ENCODE measurements around the gene OR51G2.
"Not testable (repeated sequence)": the region's sequence is repeated elsewhere in the genome, so short reads cannot be mapped to it uniquely, and the experiment has no call there.

Gene OR51G2, protein sequence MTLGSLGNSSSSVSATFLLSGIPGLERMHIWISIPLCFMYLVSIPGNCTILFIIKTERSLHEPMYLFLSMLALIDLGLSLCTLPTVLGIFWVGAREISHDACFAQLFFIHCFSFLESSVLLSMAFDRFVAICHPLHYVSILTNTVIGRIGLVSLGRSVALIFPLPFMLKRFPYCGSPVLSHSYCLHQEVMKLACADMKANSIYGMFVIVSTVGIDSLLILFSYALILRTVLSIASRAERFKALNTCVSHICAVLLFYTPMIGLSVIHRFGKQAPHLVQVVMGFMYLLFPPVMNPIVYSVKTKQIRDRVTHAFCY

DNA sequence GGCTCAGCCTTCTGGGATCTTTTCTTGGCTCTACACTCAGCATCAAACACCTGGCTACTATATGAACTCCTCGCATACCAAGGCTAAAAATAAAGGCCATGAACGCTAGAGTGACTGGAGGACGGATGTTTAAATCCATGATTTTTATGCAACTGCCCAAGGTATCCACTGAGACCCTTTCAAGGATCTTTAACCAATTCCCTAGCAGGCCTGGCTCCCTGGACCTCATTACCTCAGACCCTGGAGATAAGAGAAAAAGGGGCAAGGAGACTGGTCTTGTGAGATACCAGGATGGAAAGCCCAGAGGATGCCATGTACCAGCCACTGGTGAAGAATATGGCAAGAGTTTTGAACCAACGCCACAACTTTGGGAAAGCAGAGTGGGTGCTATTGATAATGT lies at the start of gene OR51G2:
TSS of gene OR51G2 (minus strand) at position 101 of the 400 bp plus-strand sequence. CDS start 3,687 bp downstream, outside the sequence.
- no peak for DNase-seq (ENCODE audit: low read depth)
- no peak within 1 kb of the TSS for H3K4me3 ChIP-seq (ENCODE audit: low read length)

DNA sequence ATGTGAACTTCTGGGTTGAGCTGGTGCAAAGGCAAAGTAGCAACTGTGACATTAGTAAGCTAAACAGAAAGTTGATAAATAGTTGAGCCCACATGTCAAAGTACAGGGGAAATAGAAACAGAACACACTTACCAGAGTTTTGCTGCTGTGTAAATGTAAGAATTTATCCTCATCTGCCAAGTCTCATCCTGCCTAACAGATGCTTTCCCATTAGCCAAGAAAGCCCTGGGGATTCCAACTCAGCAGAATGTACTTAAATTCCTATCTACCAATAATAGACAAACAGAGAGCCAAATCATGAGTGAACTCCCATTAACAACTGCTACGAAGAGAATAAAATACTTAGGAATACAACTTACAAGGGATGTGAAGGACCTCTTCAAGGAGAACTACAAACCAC lies 43.7 kb upstream of the OR51G2 start:
- DNase-seq (ENCODE audit: low read depth) = no peak
- TF ChIP-seq, protein P1, sequence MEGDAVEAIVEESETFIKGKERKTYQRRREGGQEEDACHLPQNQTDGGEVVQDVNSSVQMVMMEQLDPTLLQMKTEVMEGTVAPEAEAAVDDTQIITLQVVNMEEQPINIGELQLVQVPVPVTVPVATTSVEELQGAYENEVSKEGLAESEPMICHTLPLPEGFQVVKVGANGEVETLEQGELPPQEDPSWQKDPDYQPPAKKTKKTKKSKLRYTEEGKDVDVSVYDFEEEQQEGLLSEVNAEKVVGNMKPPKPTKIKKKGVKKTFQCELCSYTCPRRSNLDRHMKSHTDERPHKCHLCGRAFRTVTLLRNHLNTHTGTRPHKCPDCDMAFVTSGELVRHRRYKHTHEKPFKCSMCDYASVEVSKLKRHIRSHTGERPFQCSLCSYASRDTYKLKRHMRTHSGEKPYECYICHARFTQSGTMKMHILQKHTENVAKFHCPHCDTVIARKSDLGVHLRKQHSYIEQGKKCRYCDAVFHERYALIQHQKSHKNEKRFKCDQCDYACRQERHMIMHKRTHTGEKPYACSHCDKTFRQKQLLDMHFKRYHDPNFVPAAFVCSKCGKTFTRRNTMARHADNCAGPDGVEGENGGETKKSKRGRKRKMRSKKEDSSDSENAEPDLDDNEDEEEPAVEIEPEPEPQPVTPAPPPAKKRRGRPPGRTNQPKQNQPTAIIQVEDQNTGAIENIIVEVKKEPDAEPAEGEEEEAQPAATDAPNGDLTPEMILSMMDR (IDR thresholded peaks at IDR 0.05; ENCODE audit: insufficient read depth, low read depth, low read length, missing control alignments) = no peak
- no peak overlapping the region for H3K4me3 ChIP-seq (ENCODE audit: low read length)

More for the DNA sequence above, at the start of gene OR51G2:
- TF ChIP-seq, protein P1 (IDR thresholded peaks at IDR 0.05; ENCODE audit: insufficient read depth, low read depth, low read length, missing control alignments) = no peak

DNA sequence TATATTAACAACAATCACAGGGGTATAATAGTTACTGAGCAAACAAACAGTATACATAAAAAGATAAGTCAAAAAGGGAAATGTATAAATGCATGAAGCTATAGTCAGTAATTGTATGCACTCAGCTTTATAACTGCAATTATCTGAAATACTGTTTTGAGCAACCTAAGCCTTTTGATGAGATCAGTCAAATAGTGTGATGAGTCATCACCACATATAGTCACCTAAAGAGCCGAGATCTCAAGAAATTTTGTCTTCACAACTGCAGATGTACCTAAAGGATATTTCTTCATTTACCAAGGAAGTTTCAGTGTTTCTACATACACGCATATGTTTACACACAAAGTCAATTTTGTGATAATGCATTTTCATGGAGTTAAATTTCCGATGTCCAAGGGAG lies 41.7 kb upstream of the OR51G2 start:
- H3K4me3 ChIP-seq (ENCODE audit: low read length) = no peak overlapping the region
- DNase-seq (ENCODE audit: low read depth) = peak; percentile 1
- TF ChIP-seq, protein P1 (IDR thresholded peaks at IDR 0.05; ENCODE audit: insufficient read depth, low read depth, low read length, missing control alignments) = no peak

DNA sequence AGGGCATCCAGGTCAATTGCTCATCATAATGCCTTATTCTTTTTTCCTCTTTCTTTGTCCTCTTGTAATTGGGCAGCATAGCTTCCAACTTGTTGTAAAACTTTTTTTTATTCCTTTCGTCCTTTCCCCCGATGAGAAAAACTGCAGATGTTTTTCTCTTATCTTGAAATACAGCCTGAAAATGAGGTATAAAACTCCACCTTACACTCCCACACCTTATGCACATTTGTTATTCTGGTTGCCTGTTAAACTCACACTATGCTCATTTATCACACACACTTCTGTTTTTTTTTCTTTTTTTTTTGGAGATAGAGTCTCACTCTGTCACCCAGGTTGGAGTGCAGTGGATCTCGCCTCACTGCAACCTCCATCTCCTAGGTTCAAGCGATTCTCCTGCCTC lies 38.2 kb upstream of the OR51G2 start:
- DNase-seq (ENCODE audit: low read depth) = no peak
- H3K4me3 ChIP-seq (ENCODE audit: low read length) = no peak overlapping the region
- TF ChIP-seq, protein P1 (IDR thresholded peaks at IDR 0.05; ENCODE audit: insufficient read depth, low read depth, low read length, missing control alignments) = no peak

DNA sequence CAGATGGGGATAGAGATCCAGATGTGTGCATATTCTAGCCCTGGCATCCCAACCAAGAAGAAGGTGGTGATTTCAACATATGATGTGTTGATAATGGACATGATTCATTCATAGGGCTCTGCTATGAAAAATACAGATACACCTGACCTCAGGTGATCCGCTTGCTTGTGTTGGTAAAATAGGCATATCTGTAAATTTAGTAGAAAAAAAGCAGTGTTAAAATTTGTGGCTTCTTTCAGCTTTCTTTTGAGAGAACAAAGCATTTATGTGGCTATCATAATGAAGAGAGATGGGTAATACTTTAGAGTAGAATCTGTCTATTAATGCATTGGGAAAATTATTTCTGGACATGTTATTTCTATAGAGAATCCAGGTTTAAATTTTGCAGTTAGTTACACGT lies 36.5 kb upstream of the OR51G2 start, which contains the start of gene OR51A2:
TSS of gene OR51A2 (minus strand) at position 101 of the 400 bp plus-strand sequence. CDS start at position 101, 0 bp downstream.
- H3K4me3 ChIP-seq (ENCODE audit: low read length); DNase-seq (ENCODE audit: low read depth): not testable (repeated sequence)

DNA sequence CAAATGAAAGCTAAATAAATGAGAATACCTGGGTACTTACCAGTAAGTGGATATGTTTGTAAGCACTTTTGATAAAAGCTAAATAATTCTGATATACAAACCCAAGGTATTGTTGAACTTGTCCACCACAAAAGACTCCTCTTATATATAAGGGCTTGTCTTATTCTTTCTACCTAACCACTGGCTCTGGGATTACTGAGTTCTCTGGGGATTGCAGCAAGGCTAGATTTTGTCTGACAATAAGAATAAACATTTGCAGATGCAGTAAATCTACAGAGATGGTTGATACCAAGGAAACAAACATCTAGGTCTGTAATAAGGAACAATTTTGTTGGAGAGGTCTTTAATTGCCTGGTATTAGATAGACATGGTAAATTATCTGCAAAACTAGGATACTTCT lies 28.4 kb upstream of the OR51G2 start, which contains the start of gene OR51A4:
TSS of gene OR51A4 (minus strand) at position 101 of the 400 bp plus-strand sequence. CDS start 505 bp downstream, outside the sequence.
- DNase-seq (ENCODE audit: low read depth) = no peak

DNA sequence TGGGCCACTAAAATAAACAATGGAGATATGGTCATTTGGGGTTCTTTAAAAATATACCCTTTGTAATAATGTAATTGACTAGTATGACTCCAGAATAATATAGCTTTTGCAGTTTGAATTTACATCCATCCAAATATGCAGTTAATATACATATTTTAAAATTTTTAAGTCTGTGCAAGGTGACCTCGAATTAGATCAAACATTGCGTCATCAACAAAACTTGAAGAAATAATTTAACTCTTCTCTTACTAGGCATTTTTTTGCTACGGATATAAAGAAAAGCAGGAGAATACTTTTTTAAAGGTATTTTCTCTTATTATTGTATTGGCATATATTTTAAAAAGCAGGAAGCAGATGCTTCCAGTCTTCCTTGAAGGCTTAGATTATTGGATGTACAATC lies 17.6 kb upstream of the OR51G2 start:
- TF ChIP-seq, protein P1 (IDR thresholded peaks at IDR 0.05; ENCODE audit: insufficient read depth, low read depth, low read length, missing control alignments) = no peak
- DNase-seq (ENCODE audit: low read depth) = no peak
- no peak overlapping the region for H3K4me3 ChIP-seq (ENCODE audit: low read length)

More for the DNA sequence above, 28.4 kb upstream of the OR51G2 start, which contains the start of gene OR51A4:
- H3K4me3 ChIP-seq (ENCODE audit: low read length) = no peak within 1 kb of the TSS
- TF ChIP-seq, protein P1 (IDR thresholded peaks at IDR 0.05; ENCODE audit: insufficient read depth, low read depth, low read length, missing control alignments) = no peak

Measured in epithelial cell of esophagus (primary cell).